Nephron progenitor cell (in vitro differentiated cells): ENCODE measurements around the gene C1QTNF2.
A peak's percentile ranks its signal among the peaks of the same experiment; 100 is the strongest.

Experiments
- DNase-seq: peaks from one replicate; pipeline ENCODE4 v3.0.0; 2021
- H3K27ac Mint-ChIP-seq: 2 replicates; pipeline ENCODE4 v1.8.0; 2021; ENCODE audit warnings: mild to moderate bottlenecking, moderate library complexity, mixed read lengths
- H3K27me3 Mint-ChIP-seq: 2 replicates; pipeline ENCODE4 v1.8.0; 2021; ENCODE audit warnings: mild to moderate bottlenecking, low read depth, mixed read lengths; ENCODE audit not compliant: poor library complexity
- H3K36me3 Mint-ChIP-seq: 2 replicates; pipeline ENCODE4 v1.8.0; 2021; ENCODE audit warnings: low read depth, mixed read lengths
- H3K4me1 Mint-ChIP-seq: 2 replicates; pipeline ENCODE4 v1.8.0; 2021; ENCODE audit warnings: mixed read lengths
- H3K4me3 Mint-ChIP-seq: 2 replicates; pipeline ENCODE4 v1.8.0; 2021; ENCODE audit warnings: mild to moderate bottlenecking, moderate library complexity, mixed read lengths
- H3K9me3 Mint-ChIP-seq: 2 replicates; pipeline ENCODE4 v1.8.0; 2021; ENCODE audit warnings: mild to moderate bottlenecking, moderate library complexity, mixed read lengths
- CTCF ChIP-seq: fragments of 200-600 bp; sonication (generic); IDR thresholded peaks from 2 replicates; pipeline ENCODE4 v1.5.0; 2021; ENCODE audit warnings: antibody characterized with exemption

The C1QTNF2 gene

GRCh38 chr5:160378330-160378729 lies 7.9 kb upstream of the C1QTNF2 start:
- no peak overlapping the region for H3K27ac Mint-ChIP-seq
- no peaks in the 10 kb centered on the region for H3K9me3 Mint-ChIP-seq
- no peak overlapping the region for H3K4me3 Mint-ChIP-seq
- TF ChIP-seq CTCF = no peak
- no peak for DNase-seq
- H3K36me3 Mint-ChIP-seq = no peaks in the 10 kb centered on the region
- H3K4me1 Mint-ChIP-seq = no peaks in the 10 kb centered on the region
- peaks cover 31% of the 10 kb centered on the region for H3K27me3 Mint-ChIP-seq

GRCh38 chr5:160377651-160378050 lies 7.2 kb upstream of the C1QTNF2 start:
- TF ChIP-seq CTCF = no peak
- Mint-ChIP-seq H3K4me1 (no peaks in the 10 kb centered on the region), H3K4me3 (no peak overlapping the region), H3K27me3 (peaks cover 37% of the 10 kb centered on the region), H3K27ac (no peak overlapping the region), H3K36me3 (no peaks in the 10 kb centered on the region), H3K9me3 (no peaks in the 10 kb centered on the region)
- DNase-seq = no peak

GRCh38 chr5:160376416-160376815 lies 6.0 kb upstream of the C1QTNF2 start:
- Mint-ChIP-seq H3K27me3 (peaks cover 48% of the 10 kb centered on the region), H3K4me3 (no peak overlapping the region), H3K36me3 (no peaks in the 10 kb centered on the region), H3K4me1 (no peaks in the 10 kb centered on the region), H3K27ac (no peak overlapping the region), H3K9me3 (no peaks in the 10 kb centered on the region)
- DNase-seq = no peak
- TF ChIP-seq CTCF = no peak

GRCh38 chr5:160375701-160376100 lies 5.3 kb upstream of the C1QTNF2 start:
- Mint-ChIP-seq H3K36me3 (no peaks in the 10 kb centered on the region), H3K4me1 (no peaks in the 10 kb centered on the region), H3K9me3 (no peaks in the 10 kb centered on the region), H3K27me3 (peaks cover 55% of the 10 kb centered on the region), H3K27ac (no peak overlapping the region), H3K4me3 (no peak overlapping the region)
- no peak for DNase-seq
- TF ChIP-seq CTCF = no peak

GRCh38 chr5:160375166-160375565 lies 4.7 kb upstream of the C1QTNF2 start:
- Mint-ChIP-seq H3K36me3 (no peaks in the 10 kb centered on the region), H3K4me1 (no peaks in the 10 kb centered on the region), H3K4me3 (no peak overlapping the region), H3K27ac (no peak overlapping the region), H3K9me3 (no peaks in the 10 kb centered on the region), H3K27me3 (peaks cover 60% of the 10 kb centered on the region)
- no peak for DNase-seq
- no peak for TF ChIP-seq CTCF

GRCh38 chr5:160371294-160371693 lies 868 bp upstream of the C1QTNF2 start:
- TF ChIP-seq CTCF = no peak
- H3K27me3 Mint-ChIP-seq = peaks cover 79% of the 10 kb centered on the region
- H3K4me1 Mint-ChIP-seq = no peaks in the 10 kb centered on the region
- no peak for DNase-seq
- H3K27ac Mint-ChIP-seq = no peak overlapping the region
- H3K36me3 Mint-ChIP-seq = no peaks in the 10 kb centered on the region
- H3K4me3 Mint-ChIP-seq = peak overlapping the region; percentile 73
- H3K9me3 Mint-ChIP-seq = peaks cover 17% of the 10 kb centered on the region
